ENCODE results near the gene LIMA1. TPM values are rescaled to one million over a fixed set of nuclear protein-coding genes. Genes with fewer than 3 reads are reported as not detected.
A peak's percentile ranks its signal among the peaks of the same experiment; 100 is the strongest.

LIMA1 gene
- total RNA-seq, 4 donors from 2014 or later, result 87.7 to 213 (median 152) TPM

- Histone ChIP-seq H3K4me3 (no peak overlapping the region), H3K4me1 (peaks cover 0 to 25% (median 3%) of the 10 kb centered on the region in 4 donors), H3K9me3 (no peaks in the 10 kb centered on the region), H3K27me3 (no peaks in the 10 kb centered on the region), H3K27ac (no peak overlapping the region), H3K36me3 (peaks cover 0 to 8% (median 0%) of the 10 kb centered on the region in 3 donors)
- 69 to 75% methylated on average over 3 of the region's 3 CpGs for WGBS, 2 donors
- DNase-seq (ENCODE audit: low spot score in 2 of 2), result no peak
- TF ChIP-seq EP300 (IDR thresholded peaks at IDR 0.05) (no peak), CTCF (IDR thresholded peaks at IDR 0.05) (no peak), POLR2A (IDR thresholded peaks at IDR 0.05) (no peak)
These were observed 68.3 kb downstream of the LIMA1 start for GRCh38 chr12:50215033-50215432.

GRCh38 chr12:50214018-50214417 is 69.3 kb downstream of the LIMA1 start:
- 27 to 35% methylated on average over 1 of the region's 1 CpG for WGBS, 2 donors
- H3K4me1 ChIP-seq, result peaks cover 0 to 15% (median 0%) of the 10 kb centered on the region in 4 donors
- no peak for TF ChIP-seq POLR2A (IDR thresholded peaks at IDR 0.05)

GRCh38 chr12:50213439-50213838 is 69.9 kb downstream of the LIMA1 start:
- Histone ChIP-seq H3K4me1 (peaks cover 0 to 13% (median 0%) of the 10 kb centered on the region in 4 donors), H3K27ac (peak overlapping the region in 1 of 4 donors; percentile 20), H3K9me3 (no peaks in the 10 kb centered on the region), H3K4me3 (no peak overlapping the region), H3K27me3 (no peaks in the 10 kb centered on the region), H3K36me3 (peaks cover 0 to 16% (median 0%) of the 10 kb centered on the region in 3 donors)
- TF ChIP-seq CTCF (IDR thresholded peaks at IDR 0.05) (no peak), POLR2A (IDR thresholded peaks at IDR 0.05) (no peak), EP300 (IDR thresholded peaks at IDR 0.05) (no peak)
- DNase-seq (ENCODE audit: low spot score in 2 of 2), result no peak
- 85 to 90% methylated on average over 2 of the region's 2 CpGs for WGBS, 2 donors

More at GRCh38 chr12:50214018-50214417, 69.3 kb downstream of the LIMA1 start:
- Histone ChIP-seq H3K27ac (no peak overlapping the region), H3K27me3 (no peaks in the 10 kb centered on the region), H3K9me3 (no peaks in the 10 kb centered on the region), H3K4me3 (no peak overlapping the region), H3K36me3 (peaks cover 0 to 10% (median 0%) of the 10 kb centered on the region in 3 donors)
- no peak for DNase-seq (ENCODE audit: low spot score in 2 of 2)

- no peak for DNase-seq (ENCODE audit: low spot score in 2 of 2)
- H3K9me3 ChIP-seq, result no peaks in the 10 kb centered on the region
- WGBS, 2 donors, result 45 to 64% methylated on average over 2 of the region's 2 CpGs
- no peak for TF ChIP-seq POLR2A (IDR thresholded peaks at IDR 0.05)
- no peak for TF ChIP-seq EP300 (IDR thresholded peaks at IDR 0.05)
- TF ChIP-seq CTCF (IDR thresholded peaks at IDR 0.05), result no peak
- no peak overlapping the region for H3K4me3 ChIP-seq
- H3K4me1 ChIP-seq, result peaks cover 0 to 13% (median 0%) of the 10 kb centered on the region in 4 donors
- H3K27ac ChIP-seq, result peak overlapping the region in 2 of 4 donors; percentile 64 to 74
- peaks cover 0 to 18% (median 0%) of the 10 kb centered on the region in 3 donors for H3K36me3 ChIP-seq
- H3K27me3 ChIP-seq, result no peaks in the 10 kb centered on the region
These were observed 71.3 kb downstream of the LIMA1 start for GRCh38 chr12:50212071-50212467.

- Histone ChIP-seq H3K27me3 (no peaks in the 10 kb centered on the region), H3K36me3 (peaks cover 0 to 18% (median 0%) of the 10 kb centered on the region in 3 donors), H3K27ac (peak overlapping the region in 2 of 4 donors; percentile 64 to 74), H3K9me3 (no peaks in the 10 kb centered on the region), H3K4me1 (peaks cover 0 to 13% (median 0%) of the 10 kb centered on the region in 4 donors), H3K4me3 (no peak overlapping the region)
- TF ChIP-seq CTCF (IDR thresholded peaks at IDR 0.05) (peak in 1 of 5 experiments; percentile 11), POLR2A (IDR thresholded peaks at IDR 0.05) (no peak), EP300 (IDR thresholded peaks at IDR 0.05) (no peak)
- DNase-seq (ENCODE audit: low spot score in 2 of 2), result no peak
- WGBS, 2 donors, result 30 to 34% methylated on average over 6 of the region's 6 CpGs
These were observed 71.8 kb downstream of the LIMA1 start for GRCh38 chr12:50211392-50212070.
